GM19463 (cell line): Measurements from ENCODE around the gene SDHAF2.
"Not testable (repeated sequence)": the region's sequence is repeated elsewhere in the genome, so short reads cannot be mapped to it uniquely, and the experiment has no call there.

Experiments used
- ATAC-seq: cut with Tn5 transposase; IDR thresholded peaks from one replicate; pipeline ENCODE4 v1.9.1; 2021; ENCODE audit warnings: mild to moderate bottlenecking, moderate library complexity; ENCODE audit not compliant: unreplicated experiment

Gene SDHAF2

DNA sequence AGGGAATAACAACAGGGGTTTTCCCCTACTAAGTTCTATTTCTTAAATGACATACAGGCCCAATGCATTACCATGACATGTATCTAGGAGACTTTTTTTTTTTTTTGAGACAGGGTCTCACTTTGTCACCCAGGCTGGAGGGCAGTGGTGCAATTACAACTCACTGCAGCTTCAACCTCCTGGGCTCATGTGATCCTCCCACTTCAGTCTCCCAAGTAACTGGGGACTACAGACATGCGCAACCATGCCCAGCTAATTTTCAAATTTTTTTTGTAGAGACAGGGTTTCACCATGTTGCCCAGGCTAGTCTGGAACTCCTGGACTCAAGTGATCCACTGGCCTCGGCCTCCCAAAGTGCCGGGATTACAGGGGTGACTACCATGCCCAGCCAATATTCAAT is 7.7 kb upstream of the SDHAF2 start:
- ATAC-seq, result no peak

- ATAC-seq, result no peak
Measured at GRCh38 chr11:61425367-61426131, 4.4 kb upstream of the SDHAF2 start.

- ATAC-seq, result peak; percentile 47
Measured at GRCh38 chr11:61429346-61429690, 606 bp upstream of the SDHAF2 start.

- ATAC-seq, result not testable (repeated sequence)
Measured at GRCh38 chr11:61430839-61431238, 915 bp downstream of the SDHAF2 start.

DNA sequence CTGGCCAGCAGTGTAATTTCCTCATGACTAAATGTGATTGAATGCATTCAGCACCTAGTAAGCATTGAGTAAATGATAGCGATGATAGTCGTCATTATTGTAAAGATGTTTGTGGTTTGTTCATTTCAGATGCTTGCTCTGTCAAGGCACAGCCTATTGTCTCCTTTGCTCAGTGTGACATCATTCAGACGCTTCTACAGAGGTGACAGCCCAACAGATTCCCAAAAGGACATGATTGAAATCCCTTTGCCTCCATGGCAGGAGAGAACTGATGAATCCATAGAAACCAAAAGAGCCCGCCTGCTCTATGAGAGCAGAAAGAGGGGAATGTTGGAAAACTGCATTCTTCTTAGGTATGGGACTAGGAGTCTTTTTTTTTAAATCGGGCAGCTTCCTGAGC is 7.6 kb downstream of the SDHAF2 start:
- ATAC-seq, result no peak

DNA sequence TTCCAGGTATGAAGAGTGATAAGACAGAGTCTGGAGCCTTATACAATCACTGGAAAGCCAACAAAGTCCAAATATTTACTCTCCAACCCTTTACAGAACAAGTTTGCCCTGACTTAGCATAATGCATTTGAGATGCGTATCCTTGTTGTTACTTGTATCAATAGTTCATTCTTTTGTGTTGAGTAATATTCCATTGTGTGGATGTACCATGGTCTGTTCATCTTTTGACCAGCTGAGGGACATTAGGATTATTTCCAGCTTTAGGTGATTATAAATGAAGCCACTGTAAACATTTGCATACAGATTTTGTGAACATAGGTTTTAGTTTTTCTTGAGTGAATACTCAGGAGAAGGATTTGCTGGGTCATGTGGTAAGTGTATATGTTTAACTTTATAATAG is 9.7 kb downstream of the SDHAF2 start:
- no peak for ATAC-seq

GRCh38 chr11:61442616-61443015 is 12.7 kb downstream of the SDHAF2 start:
- ATAC-seq, result no peak

DNA sequence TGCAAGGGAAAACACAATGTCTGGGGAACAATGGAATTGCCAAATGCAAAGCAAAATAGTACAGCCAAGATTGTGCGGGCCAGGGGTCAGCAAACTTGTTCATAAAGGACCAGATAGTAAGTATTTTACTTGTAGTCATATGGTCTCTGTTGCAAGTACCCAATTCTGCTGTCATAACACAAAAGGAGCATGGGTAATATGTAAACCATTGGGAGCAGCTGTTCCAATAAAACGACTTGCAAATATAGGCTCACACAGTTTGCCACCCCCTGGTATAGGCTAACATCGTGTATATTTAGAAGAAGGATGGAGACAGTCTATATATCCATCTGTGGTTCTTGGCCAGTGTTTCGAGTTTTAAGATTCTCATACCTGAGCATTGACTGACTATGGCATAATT is 15.6 kb downstream of the SDHAF2 start:
- no peak for ATAC-seq

DNA sequence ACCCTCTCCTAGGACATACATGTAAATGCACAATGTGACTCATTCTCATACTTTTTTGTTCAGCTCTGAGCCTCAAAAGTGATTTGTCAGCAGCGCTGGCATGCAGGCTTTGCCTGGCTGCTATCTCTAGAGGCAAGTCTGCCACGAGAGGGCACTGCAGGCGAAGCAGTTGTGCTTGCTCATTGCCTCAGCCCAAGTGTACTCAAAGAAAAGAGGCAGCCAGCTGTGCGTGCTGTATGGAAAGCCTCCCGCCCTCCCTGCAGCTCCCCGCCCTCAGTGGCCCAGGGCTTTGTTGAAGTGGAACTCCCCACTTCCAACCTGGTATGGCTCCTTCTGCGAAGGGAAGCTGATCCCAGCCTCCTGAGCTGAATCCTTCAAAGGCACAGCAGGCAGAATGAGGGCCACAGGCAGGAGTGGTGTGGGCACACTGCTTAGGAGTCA is 16.3 kb downstream of the SDHAF2 start:
- ATAC-seq, result peak; percentile 58

GRCh38 chr11:61447601-61448551 is 18.0 kb downstream of the SDHAF2 start:
- no peak for ATAC-seq

DNA sequence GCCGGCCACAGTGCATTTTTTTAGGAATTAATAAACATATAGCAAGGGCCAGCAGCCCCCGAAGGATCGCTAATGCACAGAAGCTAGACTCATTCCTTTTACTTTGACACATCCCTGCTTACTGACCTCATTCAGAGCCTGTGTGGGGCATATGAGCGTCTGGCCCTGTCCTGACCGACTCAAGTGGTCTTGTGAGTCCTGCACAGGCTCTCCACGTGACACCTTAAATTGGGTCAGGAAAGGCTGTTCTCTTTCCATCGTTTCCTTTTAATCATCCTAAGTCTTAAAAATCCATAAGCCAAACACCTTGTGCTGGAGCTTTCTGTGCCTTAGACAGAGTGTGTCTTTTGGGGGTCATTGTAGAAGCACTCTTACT is 18.6 kb downstream of the SDHAF2 start:
- ATAC-seq, result no peak

DNA sequence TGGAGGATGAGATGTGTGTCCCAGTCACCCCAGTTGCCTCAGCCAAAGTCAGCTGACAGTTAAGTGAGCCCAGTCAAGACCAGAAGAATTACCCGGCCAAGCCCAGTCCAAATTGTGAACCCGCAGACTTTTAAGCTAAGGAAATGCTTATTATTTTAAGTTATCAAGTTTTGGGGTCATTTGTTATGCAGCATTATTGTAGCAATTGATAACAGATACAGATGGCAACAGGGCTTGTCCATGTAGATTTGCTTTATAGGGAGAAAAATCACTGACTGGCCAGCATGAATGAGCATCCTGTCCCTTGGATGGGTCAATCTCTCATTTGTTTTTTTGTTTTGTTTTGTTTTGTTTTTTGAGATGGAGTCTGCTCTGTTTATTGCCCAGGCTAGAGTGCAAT is 22.9 kb downstream of the SDHAF2 start:
- ATAC-seq, result no peak

GRCh38 chr11:61453695-61454094 is 23.8 kb downstream of the SDHAF2 start:
- no peak for ATAC-seq

DNA sequence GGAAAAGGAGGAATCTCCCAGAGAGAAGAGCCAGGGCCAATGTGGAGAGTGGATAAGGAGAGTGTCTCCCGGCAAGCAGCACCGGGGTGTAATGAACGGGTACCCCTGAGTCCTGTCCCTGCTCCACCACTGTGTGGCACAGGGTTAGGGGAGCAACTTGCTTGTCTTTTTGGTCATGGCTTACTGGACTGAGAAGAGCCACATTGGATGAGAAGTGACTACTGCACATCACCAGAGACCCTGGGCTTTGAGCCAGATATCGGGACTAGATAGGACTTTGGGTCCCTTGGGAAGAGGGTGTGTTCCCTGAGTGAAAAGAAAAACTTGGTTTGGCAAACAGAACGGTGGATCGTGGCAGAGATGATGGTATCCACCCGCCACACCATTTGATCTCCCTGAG is 24.6 kb downstream of the SDHAF2 start:
- ATAC-seq, result no peak

- no peak for ATAC-seq
Measured at GRCh38 chr11:61460474-61460881, 30.6 kb downstream of the SDHAF2 start.

DNA sequence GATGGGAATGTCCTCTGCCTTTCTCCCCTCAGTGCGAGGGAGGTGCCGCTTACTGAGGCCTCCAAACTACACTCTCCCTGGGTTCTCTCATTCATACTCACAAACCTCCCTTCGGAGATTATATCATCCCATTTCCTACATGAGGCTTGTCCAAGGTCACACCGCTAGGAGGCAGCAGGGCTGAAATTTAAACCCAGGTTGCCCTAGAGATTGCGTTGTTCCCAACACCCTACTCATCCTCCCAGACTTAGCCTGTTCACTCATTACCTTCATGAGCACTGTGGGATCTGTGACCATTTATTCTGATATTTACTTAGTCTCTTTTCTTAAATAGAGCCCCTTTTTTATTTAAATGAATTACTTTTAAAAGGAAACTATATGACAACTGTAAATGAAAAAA is 31.1 kb downstream of the SDHAF2 start:
- ATAC-seq, result no peak

GRCh38 chr11:61467602-61468001 is 37.7 kb downstream of the SDHAF2 start:
- ATAC-seq, result not testable (repeated sequence)

GRCh38 chr11:61468002-61468401 is 38.1 kb downstream of the SDHAF2 start:
- no peak for ATAC-seq

- ATAC-seq, result no peak
Measured at GRCh38 chr11:61472282-61472681, 42.4 kb downstream of the SDHAF2 start.

DNA sequence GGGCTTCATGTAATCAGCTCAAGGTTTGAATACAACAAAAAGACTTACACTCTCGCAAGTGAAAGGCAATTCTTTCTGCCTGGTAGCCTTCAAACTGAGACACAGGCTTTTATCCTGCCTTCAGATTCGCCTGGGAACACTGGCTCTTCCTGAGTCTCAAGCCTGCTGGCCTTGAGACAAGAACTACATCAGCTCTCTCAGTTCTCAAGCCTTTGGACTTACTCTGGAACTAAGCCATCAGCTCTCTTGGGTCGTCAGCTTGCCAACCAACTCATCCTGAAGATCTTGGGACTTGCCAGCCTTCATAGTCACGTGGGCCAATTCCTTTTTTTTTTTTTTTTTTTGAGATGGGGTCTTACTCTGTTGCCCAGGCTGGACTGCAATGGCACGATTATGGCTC is 42.9 kb downstream of the SDHAF2 start:
- ATAC-seq, result no peak

DNA sequence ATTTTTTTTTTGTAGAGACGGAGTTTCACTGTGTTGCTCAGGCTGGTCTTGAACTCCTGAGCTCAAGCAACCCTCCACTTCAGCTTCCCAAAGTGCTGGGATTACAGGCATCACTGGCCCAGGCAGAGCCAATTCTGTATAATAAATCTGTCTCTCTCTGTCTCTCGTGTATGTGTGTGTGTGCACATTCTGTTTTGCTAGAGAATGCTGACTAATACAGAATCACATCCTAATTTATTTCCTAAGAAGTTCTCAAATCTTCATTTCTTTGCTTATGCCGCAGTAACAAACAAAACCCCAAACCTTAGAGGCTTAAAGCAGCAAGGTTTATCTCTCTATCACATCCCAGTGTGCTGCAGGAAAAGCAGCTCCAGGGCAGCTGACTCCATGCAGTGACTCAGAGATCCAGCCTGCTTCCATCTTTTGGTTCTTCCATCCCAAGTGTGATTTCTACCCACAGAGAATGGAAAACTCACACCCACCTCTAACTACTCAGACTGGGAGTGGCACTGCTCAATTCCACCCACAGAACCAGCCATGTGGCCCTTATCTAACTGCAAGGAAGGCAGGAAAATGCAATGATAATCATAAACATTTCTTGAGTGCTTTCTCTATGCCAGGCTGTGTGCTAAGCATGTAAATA is 43.6 kb downstream of the SDHAF2 start:
- no peak for ATAC-seq
